Small intestine (tissue), 7 donors: ENCODE results near the gene CIC. TPM values are rescaled to one million over a fixed set of nuclear protein-coding genes. Genes with fewer than 3 reads are reported as not detected.

Source experiments
- DNase-seq, 2 donors: peaks; one replicate each; pipeline versions ENCODE4 v3.0.0 to v3.0.0-alpha.2; 2013
- FAIRE-seq: peaks from 2 replicates; lab custom pipeline; 2012; peaks lifted over from hg19 to GRCh38; lab: Jason Lieb, UNC
- H3K27ac ChIP-seq, 3 donors: one replicate each; pipeline ENCODE4 v1.5.1; 2013; ENCODE audit warnings: low read length in 2 of 3, mild to moderate bottlenecking in 2 of 3, control low read depth in 1 of 3, inconsistent platforms in 1 of 3, low read depth in 1 of 3, moderate library complexity in 1 of 3
- H3K27me3 ChIP-seq, 3 donors: one replicate each; pipeline ENCODE4 v1.6.1; 2013; ENCODE audit warnings: low read length in 3 of 3, inconsistent platforms in 1 of 3; ENCODE audit not compliant: control insufficient read depth in 3 of 3, insufficient read depth in 3 of 3
- H3K36me3 ChIP-seq, 3 donors: one replicate each; pipeline ENCODE4 v1.6.1; 2013; ENCODE audit warnings: low read length in 3 of 3, inconsistent platforms in 1 of 3, low read depth in 1 of 3, mild to moderate bottlenecking in 1 of 3, moderate library complexity in 1 of 3; ENCODE audit not compliant: control insufficient read depth in 3 of 3, insufficient read depth in 2 of 3
- H3K4me1 ChIP-seq, 3 donors: one replicate each; pipeline ENCODE4 v1.6.1; 2013; ENCODE audit warnings: low read length in 2 of 3, inconsistent platforms in 1 of 3, low read depth in 1 of 3, mild to moderate bottlenecking in 1 of 3, moderate library complexity in 1 of 3; ENCODE audit not compliant: control insufficient read depth in 3 of 3, insufficient read depth in 2 of 3
- H3K4me3 ChIP-seq, 3 donors: one replicate each; pipeline ENCODE4 v1.5.1; 2013; ENCODE audit warnings: low read length in 3 of 3, control low read depth in 1 of 3, inconsistent platforms in 1 of 3, low read depth in 1 of 3, mild to moderate bottlenecking in 1 of 3, moderate library complexity in 1 of 3
- H3K9me3 ChIP-seq, 2 donors: one replicate each; pipeline ENCODE4 v1.6.1; 2013; ENCODE audit warnings: low read depth in 1 of 2, low read length in 1 of 2; ENCODE audit not compliant: control insufficient read depth in 2 of 2, insufficient read depth in 1 of 2
- WGBS, 3 donors: extraction: QIAGEN DNeasy Blood & Tissue Kit; methylation state at CpG; one replicate each; pipeline ENCODE4 v1.1.7; 2013; 5-methylcytosine and 5-hydroxymethylcytosine counted together
- polyA plus RNA-seq, 4 donors: library from polyadenylated mRNA; stranded (reverse) in 3 of 4; unstranded in 1 of 4; fragments of 200-250 nt in 3 of 4; fragments of 120-200 nt in 1 of 4; gene quantifications; one replicate each; pipeline versions ENCODE4 v1.2.1 to v1.2.3, GENCODE V29; 2013
- donor health status: healthy with polysubstance abuse.
- donor health status: control.
- donor health status: control.
- donor health status: Bipolar disorder and iron deficiency.
- donor health status: healthy.

The CIC gene
- polyA plus RNA-seq, 4 donors, result 14.1 to 39.2 (median 24.0) TPM

- DNase-seq (no peak), FAIRE-seq (no peak)
- WGBS, 3 donors, result 83 to 87% (median 84%) methylated on average over 23 to 24 of the region's 24 CpGs
- no peak overlapping the region for H3K4me3 ChIP-seq
- H3K4me1 ChIP-seq, result peaks cover 0 to 33% (median 0%) of the 10 kb centered on the region in 3 donors
- peaks cover 13 to 73% (median 14%) of the 10 kb centered on the region in 3 donors for H3K36me3 ChIP-seq
- H3K27me3 ChIP-seq, result no peaks in the 10 kb centered on the region
- H3K9me3 ChIP-seq, result no peaks in the 10 kb centered on the region
- no peak overlapping the region for H3K27ac ChIP-seq
Observed at GRCh38 chr19:42294471-42295137, 25.6 kb downstream of the CIC start.

DNA sequence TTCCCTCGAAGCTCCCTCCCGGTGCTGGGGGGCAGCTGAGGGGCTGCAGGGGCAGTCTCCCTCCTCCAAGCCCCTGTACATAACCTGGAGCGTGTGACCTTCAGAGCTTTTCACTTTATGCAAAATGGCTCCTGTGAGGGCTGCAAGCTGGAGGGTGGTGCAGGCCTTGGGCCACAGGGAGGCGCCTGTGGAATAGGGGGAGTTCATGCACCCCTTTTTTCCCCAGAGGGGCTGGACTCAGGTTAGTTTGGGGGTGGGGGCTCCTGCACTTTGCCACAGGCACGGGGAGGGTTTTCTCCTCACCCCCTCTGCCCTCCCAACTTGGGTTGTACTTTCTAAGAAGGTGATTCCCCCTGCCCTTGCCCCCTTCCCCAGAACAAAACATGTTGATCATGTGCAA, 26.3 kb downstream of the CIC start:
- peaks cover 11 to 72% (median 13%) of the 10 kb centered on the region in 3 donors for H3K36me3 ChIP-seq
- 73 to 81% (median 76%) methylated on average over 5 of the region's 5 CpGs for WGBS, 3 donors
- H3K27ac ChIP-seq, result no peak overlapping the region
- DNase-seq, result no peak
- H3K9me3 ChIP-seq, result no peaks in the 10 kb centered on the region
- FAIRE-seq, result no peak
- peaks cover 0 to 33% (median 0%) of the 10 kb centered on the region in 3 donors for H3K4me1 ChIP-seq
- H3K4me3 ChIP-seq, result no peak overlapping the region
- H3K27me3 ChIP-seq, result no peaks in the 10 kb centered on the region

- Histone ChIP-seq H3K9me3 (no peaks in the 10 kb centered on the region), H3K27ac (no peak overlapping the region), H3K27me3 (no peaks in the 10 kb centered on the region), H3K36me3 (peaks cover 11 to 66% (median 13%) of the 10 kb centered on the region in 3 donors), H3K4me3 (no peak overlapping the region), H3K4me1 (peaks cover 0 to 29% (median 0%) of the 10 kb centered on the region in 3 donors)
- WGBS, 3 donors, result 78 to 79% (median 78%) methylated on average over 6 of the region's 6 CpGs
- DNase-seq, result peak; percentile 76 to 88
- FAIRE-seq, result no peak
Observed at GRCh38 chr19:42295831-42296525, 26.9 kb downstream of the CIC start.

DNA sequence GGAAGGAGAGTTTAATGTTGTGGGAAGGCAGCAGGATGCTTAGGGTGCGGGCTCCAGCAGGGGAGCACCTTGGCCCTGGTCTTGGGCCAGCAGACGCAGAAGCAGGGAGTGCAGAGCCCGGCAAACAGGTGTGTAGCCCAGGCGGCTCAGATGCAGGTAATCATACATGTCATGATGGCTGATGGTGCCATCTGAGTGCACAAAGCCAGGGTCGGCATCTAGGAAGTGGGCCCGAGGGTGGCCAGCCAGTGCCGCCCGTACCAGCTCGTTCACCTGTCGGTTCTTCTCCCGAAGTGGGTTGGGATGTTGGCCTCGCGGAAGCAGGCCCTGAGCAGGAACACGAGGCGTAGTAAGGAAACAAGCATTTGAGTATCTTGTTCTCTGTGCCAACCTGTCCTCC, 28.0 kb downstream of the CIC start:
- DNase-seq (no peak), FAIRE-seq (no peak)
- Histone ChIP-seq H3K4me3 (no peak overlapping the region), H3K36me3 (peaks cover 11 to 55% (median 13%) of the 10 kb centered on the region in 3 donors), H3K4me1 (peaks cover 0 to 28% (median 0%) of the 10 kb centered on the region in 3 donors), H3K27me3 (no peaks in the 10 kb centered on the region), H3K27ac (no peak overlapping the region), H3K9me3 (no peaks in the 10 kb centered on the region)
- WGBS, 3 donors, result 88 to 93% (median 92%) methylated on average over 15 of the region's 15 CpGs

DNA sequence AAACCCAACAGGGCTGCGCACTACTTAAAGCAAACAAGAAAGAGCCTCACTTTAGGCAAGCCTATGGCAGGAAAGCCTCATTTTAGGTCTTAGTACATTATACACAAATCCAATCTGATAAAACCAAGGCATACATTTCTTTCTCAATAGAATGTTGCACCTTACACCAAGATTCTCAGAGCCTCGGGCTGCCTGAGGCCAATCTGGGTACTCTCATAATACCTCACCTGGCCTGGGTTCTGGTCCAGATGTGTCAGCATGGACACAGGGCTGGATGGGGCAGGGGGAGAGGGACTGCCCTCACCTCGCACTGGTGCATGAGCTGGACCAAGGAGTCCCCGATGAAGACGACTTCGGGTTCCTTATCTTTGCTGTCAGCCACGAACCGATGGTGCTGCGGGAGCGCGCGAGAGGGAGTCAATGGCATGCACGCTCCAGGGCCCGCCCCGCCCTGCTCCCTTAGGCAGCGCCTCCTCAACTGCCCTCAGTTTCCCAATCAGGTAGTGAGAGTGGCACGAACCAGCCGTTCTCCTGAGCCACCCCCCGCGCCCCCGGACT, 32.7 kb downstream of the CIC start, which contains the start of gene PRR19:
PRR19 (plus strand) TSS at position 487 of the 558 bp plus-strand sequence. CDS start 7,453 bp downstream, outside the sequence.
- Histone ChIP-seq H3K4me1 (peaks cover 0 to 13% (median 0%) of the 10 kb centered on the region in 3 donors), H3K27ac (peak within 1 kb of the TSS in 2 of 3 donors; percentile 35 to 73), H3K9me3 (no peaks in the 10 kb centered on the region), H3K36me3 (peaks cover 0 to 12% (median 0%) of the 10 kb centered on the region in 3 donors), H3K27me3 (no peaks in the 10 kb centered on the region), H3K4me3 (peak within 1 kb of the TSS; percentile 43 to 92 (median 68))
- 5 to 6% (median 6%) methylated on average over 19 to 21 of the region's 21 CpGs for WGBS, 3 donors
- FAIRE-seq (no peak), DNase-seq (peak in 1 of 2 donors; percentile 36)

- FAIRE-seq, result no peak
- H3K4me1 ChIP-seq, result peaks cover 0 to 13% (median 0%) of the 10 kb centered on the region in 3 donors
- H3K4me3 ChIP-seq, result peak overlapping the region in 1 of 3 donors; percentile 92
- peak overlapping the region in 1 of 3 donors; percentile 73 for H3K27ac ChIP-seq
- no peaks in the 10 kb centered on the region for H3K9me3 ChIP-seq
- peaks cover 0 to 6% (median 0%) of the 10 kb centered on the region in 3 donors for H3K36me3 ChIP-seq
- no peaks in the 10 kb centered on the region for H3K27me3 ChIP-seq
- WGBS, 3 donors, result 69 to 90% (median 86%) methylated on average over 11 of the region's 11 CpGs
- no peak for DNase-seq
Observed at GRCh38 chr19:42303101-42303464, 34.0 kb downstream of the CIC start.

DNA sequence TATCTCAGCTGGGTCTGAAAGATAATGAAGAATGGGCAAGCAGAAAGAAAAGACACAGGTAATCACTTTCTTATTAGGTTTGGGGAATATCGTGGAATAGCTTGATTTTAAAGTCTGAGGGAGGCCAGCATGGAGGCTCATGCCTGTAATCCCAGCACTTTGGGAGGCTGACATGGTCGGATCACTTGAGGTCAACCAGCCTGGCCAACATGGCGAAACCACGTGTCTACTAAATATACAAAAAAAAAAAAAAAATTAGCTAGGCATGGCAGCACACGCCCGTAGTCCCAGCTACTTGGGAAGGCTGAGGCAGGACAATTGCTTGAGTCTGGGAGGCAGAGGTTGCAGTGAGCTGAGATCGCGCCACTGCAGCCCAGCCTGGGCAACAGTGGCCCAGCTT, 34.8 kb downstream of the CIC start:
- no peaks in the 10 kb centered on the region for H3K27me3 ChIP-seq
- H3K4me3 ChIP-seq, result no peak overlapping the region
- WGBS, 3 donors, result 73 to 88% (median 80%) methylated on average over 8 of the region's 8 CpGs
- H3K4me1 ChIP-seq, result peaks cover 0 to 13% (median 0%) of the 10 kb centered on the region in 3 donors
- FAIRE-seq, result no peak
- H3K36me3 ChIP-seq, result peaks cover 0 to 6% (median 0%) of the 10 kb centered on the region in 3 donors
- no peak for DNase-seq
- no peak overlapping the region for H3K27ac ChIP-seq
- H3K9me3 ChIP-seq, result no peaks in the 10 kb centered on the region

DNA sequence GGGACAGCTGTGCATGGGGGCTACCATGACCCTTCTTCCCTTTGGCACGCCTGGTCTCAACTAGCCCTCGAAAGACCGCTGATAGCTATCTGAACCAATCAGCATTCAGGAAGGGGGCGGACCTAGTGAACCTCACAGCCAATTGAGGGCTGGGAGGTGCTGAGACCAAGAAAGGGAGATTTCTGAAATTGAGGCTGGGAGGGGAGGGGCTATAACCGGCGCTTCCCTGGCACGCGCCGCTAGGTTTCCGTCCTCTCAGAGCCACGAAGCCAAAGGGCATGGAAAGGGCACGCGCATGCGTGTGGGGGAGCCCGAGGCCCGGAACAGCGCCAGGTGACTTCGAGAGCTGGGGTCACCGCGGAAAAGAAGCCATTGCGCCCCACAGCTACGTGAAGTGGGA, 37.6 kb downstream of the CIC start:
- FAIRE-seq, result no peak
- Histone ChIP-seq H3K36me3 (no peaks in the 10 kb centered on the region), H3K4me1 (peaks cover 0 to 8% (median 0%) of the 10 kb centered on the region in 3 donors), H3K27ac (no peak overlapping the region), H3K27me3 (no peaks in the 10 kb centered on the region), H3K9me3 (no peaks in the 10 kb centered on the region), H3K4me3 (no peak overlapping the region)
- no peak for DNase-seq
- WGBS, 3 donors, result 91 to 92% (median 92%) methylated on average over 21 to 22 of the region's 22 CpGs
